Activated CD8-positive, alpha-beta memory T cell treated with anti-CD3 and anti-CD28 coated beads, Interleukin-2, amount 50 U/mL, for 4 hours (primary cell): ENCODE data around the gene OR10H2.
"Not testable (repeated sequence)": the region's sequence is repeated elsewhere in the genome, so short reads cannot be mapped to it uniquely, and the experiment has no call there.

Experiments
- DNase-seq: peaks from one replicate; pipeline ENCODE4 v3.0.0-alpha.2; 2020

OR10H2 gene

GRCh38 chr19:15774159-15774558, 46.3 kb downstream of the OR10H2 start:
- not testable (repeated sequence) for DNase-seq

- DNase-seq: no peak
Observed at GRCh38 chr19:15775249-15775648, 47.4 kb downstream of the OR10H2 start.

DNA sequence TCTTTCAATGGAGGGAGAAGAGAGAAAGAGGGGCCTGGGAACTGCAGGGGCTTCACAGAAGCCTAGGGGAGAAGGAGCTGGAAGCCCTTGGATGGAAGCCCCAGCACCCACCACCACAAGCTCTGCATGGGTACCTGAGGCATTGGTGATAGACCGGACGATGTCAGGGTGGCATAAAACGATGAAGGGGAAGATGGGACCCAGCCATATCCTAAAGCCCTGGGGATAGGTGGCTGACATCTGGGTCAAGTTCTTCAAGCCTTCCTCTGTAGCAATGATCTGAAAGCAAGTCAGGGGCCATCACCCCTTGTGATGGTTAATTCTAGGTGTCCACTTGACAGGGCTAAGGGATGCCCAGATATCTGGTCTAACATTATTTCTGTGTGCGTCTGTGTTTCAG, 48.4 kb downstream of the OR10H2 start:
- no peak for DNase-seq

DNA sequence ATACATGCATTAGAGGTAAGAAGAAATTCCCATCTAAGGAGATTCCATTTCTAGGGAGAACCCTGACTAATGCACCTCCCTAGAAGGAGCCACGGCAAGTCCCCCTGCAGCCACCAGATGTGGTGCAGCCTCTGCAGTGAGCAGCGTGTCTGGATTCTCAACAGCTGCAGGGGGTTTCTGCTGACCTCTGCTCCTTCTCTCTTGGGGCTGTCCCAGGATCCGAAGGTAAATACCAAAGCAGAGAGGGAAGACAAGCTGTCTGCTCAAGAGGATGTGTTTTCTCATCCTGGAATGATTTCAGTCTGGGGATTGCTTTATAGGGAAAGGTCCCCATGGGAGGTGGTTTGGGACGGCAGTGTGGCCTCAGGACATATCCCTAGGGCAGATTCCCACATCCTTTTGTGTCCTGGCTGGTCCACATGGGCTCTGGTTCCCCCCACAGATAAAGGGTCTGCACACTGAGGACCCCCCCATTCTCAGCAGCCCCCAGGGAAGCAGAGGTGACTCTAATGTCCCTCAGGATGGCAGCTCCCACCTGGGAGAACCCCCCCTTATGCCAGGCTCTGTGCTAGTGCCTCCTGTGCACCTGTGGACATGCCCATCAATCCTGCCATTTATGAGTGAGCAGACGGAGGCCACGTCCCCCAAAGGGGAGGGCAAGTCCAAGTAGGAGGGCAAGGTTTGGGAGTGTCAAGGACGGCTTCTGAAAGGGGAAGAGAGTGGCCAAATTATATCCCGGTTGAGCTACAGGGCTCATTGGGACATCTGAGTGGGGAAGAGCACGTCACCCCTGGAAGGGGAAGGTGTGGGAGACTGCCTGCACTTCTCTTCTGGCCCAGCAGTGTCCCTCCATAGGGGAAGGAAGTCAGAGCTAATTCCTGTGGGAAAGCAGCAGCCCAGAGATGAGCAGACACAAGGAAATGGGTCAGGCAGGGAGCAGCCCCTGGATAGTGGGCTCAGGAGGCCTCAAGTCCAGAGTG, 49.5 kb downstream of the OR10H2 start:
- DNase-seq: no peak
